ENCODE measurements around the gene ISM1.

The ISM1 gene

DNA sequence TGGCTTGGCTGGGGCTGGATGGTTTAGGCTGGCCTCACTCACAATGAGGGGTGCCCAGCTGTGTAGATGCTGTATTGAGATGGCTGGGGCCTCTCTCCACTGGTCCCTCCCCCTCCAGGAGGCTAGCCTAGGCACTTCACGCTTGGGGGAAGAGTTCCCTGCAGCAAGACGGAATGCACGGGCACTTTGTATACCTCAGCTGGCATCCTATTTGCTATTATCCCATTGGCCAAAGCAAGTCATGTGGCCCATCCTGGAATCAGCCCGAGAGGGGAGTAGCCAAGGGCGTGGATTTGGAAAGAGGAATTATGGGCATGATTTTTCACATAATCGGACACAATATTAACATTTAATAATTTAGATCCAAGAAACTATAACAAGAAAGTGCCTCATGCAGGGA lies 64.3 kb downstream of the ISM1 start:
- no peak for DNase-seq

DNA sequence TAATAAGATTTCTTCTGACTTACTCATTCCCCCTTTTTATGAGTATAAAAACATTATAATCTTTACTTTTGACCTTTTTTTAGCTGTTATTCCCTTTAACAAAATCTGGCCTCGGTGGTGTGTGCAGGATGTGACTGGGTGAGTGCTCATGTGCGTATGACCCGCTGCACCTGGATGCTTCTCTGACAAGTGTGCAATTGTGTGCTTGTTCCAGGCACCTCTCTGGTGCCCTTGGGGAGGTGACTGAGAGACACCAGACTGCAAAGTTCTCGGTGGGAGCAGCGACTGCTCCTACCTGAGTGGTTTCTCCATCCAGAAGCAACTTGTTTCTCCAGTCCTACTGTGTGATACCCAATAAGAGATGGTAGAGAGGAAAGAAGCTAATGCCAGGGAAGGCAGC lies 65.0 kb downstream of the ISM1 start:
- no peak for DNase-seq

DNA sequence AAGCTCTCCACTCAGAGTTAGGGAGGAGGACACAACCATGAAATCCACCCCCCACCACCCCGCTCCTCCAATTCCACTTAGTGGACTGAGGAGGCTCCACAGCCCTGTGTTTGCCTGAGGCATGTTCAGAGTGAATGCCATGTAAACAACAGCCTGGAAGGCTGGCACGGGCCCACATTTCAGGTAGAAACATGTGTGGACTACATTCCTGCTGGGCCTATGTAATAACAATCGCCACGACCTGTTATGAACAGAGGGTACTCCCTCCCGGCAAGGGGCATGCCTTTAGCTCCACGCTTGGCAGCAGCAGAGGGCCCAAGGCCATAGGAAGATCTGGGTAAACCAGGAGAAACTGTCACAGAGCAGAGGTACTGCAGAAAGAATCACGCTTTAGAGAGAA lies 65.5 kb downstream of the ISM1 start:
- DNase-seq, result no peak

DNA sequence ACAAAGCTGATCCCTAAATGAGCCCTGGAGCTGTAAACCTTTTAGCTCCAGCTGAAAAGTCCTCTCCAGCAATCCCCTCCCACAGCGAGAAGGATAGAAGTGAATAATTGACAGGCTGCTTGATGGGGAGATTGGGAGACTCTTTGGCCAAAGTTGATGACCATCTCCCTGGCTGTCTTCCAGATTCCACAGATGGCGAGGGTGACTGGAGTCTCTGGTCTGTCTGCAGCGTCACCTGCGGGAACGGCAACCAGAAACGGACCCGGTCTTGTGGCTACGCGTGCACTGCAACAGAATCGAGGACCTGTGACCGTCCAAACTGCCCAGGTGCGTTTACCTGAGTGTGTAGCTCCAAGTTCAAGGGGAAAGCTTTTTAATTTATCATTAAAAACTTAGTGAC lies 67.3 kb downstream of the ISM1 start:
- no peak for DNase-seq

DNA sequence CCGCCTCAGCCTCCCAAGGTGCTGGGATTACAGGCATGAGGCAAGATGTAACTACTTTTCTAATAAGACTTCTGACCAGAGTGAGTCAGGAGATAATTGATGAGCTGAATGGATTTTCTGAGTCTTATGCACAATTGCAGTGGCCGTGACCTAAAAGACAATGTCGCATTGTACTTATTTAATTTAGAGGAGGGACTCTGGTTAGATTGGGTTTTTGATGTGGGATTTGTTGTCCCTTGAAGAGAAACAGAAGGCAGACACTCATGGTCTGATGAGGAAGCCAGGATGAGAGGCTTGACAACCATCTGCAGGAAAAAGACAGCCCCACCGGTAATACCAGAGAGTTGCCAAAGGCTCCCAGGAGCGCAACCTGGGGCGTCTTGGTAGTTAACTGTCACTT lies 68.0 kb downstream of the ISM1 start:
- DNase-seq, result no peak

- no peak for DNase-seq
These were observed 69.7 kb downstream of the ISM1 start for GRCh38 chr20:13290724-13291123.

DNA sequence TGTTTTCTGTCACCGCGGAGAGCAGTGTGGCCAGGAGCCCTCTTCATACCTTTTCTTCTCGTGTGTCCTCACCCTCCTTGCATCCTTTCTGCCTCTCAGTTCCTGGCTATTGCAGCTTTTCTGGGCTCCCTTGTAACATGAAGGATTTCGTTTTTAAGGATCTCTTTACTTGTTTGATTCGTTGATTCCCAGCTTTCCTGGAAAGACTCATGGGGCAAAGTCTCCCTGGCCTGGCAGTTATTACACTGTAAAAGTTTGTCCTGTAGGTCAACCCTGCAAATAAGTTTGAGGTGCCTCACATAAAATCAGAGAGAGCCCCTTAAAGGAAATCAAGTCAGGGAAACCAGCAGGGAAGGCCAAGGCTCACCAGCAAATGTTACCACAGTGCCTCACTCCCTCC lies 70.1 kb downstream of the ISM1 start:
- no peak for DNase-seq

GRCh38 chr20:13292201-13292885 lies 71.3 kb downstream of the ISM1 start:
- no peak for DNase-seq

- DNase-seq, result no peak
These were observed 73.4 kb downstream of the ISM1 start for GRCh38 chr20:13294522-13294921.

DNA sequence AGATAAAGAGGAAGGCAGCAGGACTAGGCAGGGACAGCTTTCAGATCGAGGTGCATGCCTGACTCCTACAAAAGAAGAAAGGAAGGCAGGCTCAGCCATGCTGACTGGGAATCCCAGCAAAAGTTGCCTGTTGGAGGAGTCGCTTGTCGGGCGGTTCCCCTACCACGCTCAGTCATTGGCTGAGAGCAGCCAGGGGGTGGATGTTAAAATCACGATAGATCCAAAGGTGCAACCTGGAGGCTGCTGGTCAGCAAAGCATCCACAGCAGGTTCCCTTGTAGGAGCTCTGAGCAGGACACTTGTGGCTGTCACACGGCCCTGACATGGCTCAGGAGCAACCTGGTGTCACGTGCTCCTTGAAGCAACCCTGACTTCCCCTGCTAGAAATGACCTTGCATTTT lies 74.6 kb downstream of the ISM1 start:
- no peak for DNase-seq

DNA sequence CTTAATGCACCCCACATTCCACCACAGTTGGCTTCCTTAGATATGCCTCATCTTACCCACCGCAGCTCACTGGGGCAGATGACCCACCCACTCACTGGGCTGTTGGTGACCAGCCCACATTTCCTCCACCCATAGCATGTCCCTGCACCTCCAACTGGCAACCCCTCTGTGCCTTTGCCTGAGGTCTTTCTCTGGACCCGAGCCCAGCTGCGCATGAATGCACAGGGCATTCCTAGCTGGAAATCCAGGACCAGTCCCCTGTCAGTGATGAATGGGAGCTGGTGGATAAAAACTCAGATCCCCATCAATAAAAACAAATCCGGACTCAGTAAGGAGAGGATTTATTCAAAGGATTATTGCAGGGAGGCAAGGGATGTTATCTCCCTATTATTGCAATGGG lies 75.0 kb downstream of the ISM1 start:
- DNase-seq, result no peak

GRCh38 chr20:13297147-13297899 lies 76.2 kb downstream of the ISM1 start:
- no peak for DNase-seq

DNA sequence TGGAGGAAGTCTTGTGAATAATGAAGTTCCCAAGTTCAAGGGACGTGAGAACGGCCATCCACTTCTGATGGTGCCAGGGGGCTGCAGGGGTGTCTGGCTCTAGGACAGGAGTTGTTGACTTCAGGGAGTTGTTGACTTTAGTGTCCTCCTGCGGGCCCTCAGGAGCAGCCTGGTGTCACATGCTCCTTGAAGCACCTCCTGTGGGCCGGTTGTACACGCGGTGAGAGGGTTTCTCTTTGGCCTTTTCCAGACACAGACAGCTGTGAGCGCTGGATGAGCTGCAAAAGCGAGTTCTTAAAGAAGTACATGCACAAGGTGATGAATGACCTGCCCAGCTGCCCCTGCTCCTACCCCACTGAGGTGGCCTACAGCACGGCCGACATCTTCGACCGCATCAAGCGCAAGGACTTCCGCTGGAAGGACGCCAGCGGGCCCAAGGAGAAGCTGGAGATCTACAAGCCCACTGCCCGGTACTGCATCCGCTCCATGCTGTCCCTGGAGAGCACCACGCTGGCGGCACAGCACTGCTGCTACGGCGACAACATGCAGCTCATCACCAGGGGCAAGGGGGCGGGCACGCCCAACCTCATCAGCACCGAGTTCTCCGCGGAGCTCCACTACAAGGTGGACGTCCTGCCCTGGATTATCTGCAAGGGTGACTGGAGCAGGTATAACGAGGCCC lies 77.8 kb downstream of the ISM1 start:
- no peak for DNase-seq

DNA sequence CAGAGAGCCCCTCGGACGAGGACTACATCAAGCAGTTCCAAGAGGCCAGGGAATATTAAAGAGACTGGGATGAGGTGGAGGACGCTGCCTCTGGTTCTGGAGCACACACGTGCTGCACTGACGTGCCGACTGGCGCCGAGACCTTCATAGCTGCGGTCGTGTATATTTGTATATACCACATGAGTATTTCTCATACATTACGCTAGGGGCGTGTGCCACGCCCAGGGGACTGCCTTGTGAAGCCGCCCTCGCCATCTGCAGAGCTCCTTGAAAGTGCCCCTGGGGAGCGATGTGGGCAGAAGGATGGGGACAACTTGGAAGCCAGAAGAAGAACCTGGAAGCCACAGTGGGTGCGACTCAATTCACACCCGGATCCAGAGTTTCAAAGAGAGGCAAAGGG lies 78.3 kb downstream of the ISM1 start:
- no peak for DNase-seq

DNA sequence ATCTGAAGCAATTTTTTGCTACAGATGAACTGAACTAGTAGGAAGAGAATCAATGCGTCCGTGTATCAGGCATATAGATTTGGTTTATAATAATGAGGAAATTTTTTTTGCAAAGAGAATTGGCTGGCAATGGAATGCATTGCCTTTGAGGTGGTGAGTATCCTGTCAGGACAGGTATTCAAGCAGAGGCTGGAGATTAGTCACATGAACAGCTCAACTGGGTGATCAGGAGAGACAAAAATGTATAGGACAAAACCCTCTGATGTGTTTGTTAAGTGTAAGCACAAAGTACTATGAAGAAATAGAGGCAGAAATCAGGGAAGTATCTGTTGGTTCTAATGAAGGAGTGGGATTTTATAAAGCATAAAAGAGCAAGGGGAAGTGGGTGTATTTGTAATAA lies 80.5 kb downstream of the ISM1 start:
- no peak for DNase-seq

DNA sequence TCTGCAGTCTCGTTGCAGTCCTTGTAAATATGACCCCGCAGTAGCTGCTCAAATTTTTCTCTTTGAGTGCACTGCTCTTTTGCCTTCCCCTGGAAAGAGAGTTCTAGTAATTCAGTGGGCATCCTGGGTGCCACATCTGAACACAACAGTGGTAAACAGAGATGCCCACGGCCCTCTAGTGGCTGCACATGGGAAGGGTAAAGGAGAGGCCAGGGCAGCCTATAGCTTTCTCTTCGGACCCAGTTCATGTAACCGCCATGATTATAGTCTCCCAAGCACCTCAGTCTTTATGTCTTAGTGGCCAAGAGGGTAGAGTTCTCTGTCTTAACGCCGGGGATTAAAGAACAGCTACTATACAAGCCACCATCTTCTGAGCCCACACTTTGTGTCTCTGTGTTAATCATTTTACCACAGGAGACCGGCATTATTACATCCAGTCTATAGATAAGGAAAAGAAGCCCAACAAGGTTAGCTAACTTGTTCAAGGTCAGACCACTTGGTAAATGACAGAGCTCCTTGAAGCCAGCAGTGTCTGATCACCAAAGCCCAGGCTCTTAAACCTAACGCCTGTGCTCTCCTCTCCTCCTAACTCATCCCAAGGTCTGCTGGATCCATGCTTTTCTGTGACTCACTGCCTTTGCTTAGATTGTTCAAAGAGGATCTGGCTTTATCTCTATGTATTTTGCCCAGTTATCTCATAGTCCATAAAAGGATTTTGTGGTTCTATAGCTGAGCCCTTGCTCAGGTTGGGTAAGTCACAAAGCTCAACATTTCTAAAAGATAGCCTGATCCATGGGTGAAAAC lies 81.8 kb downstream of the ISM1 start:
- DNase-seq, result no peak

GRCh38 chr20:13305284-13305683 lies 84.2 kb downstream of the ISM1 start:
- DNase-seq, result no peak

DNA sequence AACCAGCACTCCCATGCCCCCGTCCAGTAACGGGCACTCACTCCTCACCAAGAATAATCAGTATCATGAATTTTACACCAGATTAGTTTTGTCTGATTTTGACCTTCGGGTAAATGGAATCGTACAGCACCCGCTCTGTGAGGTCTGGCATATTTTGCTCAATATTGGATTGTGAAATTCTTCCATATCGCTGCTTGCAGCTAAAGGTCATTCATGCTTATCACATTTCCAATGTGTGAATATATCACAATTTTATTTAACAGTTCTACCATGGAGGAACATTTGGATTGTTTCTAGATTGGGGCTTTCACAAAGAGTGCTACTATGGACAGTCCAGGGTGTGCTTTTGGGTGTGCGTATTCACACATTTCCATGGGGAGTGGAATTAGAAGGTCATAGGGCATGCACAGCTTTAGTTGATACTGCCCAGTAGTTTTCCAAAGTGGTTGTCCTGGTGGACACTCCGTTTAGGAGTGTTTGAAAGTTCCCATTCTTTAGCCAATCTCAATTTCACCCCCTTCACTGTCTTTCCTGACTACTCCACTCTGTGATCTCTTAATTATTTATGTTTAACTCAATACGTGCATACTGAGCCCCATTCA lies 86.6 kb downstream of the ISM1 start:
- DNase-seq, result no peak

- DNase-seq, result no peak
These were observed 91.2 kb downstream of the ISM1 start for GRCh38 chr20:13312300-13312699.

GRCh38 chr20:13313201-13313600 lies 92.1 kb downstream of the ISM1 start:
- DNase-seq, result no peak

GRCh38 chr20:13317439-13317838 lies 96.4 kb downstream of the ISM1 start:
- no peak for DNase-seq

- DNase-seq, result no peak
These were observed 97.9 kb downstream of the ISM1 start for GRCh38 chr20:13318871-13319521.

Data from left hindlimb (tissue), 1 donor.